Epidermal melanocyte (primary cell): ENCODE data around the gene P2RY2.
"Not testable (repeated sequence)": the region's sequence is repeated elsewhere in the genome, so short reads cannot be mapped to it uniquely, and the experiment has no call there.

Source experiments
- DNase-seq: peaks from one replicate; pipeline ENCODE4 v3.0.0; 2011; ENCODE audit warnings: low spot score; ENCODE audit not compliant: insufficient read length

Gene P2RY2

DNA sequence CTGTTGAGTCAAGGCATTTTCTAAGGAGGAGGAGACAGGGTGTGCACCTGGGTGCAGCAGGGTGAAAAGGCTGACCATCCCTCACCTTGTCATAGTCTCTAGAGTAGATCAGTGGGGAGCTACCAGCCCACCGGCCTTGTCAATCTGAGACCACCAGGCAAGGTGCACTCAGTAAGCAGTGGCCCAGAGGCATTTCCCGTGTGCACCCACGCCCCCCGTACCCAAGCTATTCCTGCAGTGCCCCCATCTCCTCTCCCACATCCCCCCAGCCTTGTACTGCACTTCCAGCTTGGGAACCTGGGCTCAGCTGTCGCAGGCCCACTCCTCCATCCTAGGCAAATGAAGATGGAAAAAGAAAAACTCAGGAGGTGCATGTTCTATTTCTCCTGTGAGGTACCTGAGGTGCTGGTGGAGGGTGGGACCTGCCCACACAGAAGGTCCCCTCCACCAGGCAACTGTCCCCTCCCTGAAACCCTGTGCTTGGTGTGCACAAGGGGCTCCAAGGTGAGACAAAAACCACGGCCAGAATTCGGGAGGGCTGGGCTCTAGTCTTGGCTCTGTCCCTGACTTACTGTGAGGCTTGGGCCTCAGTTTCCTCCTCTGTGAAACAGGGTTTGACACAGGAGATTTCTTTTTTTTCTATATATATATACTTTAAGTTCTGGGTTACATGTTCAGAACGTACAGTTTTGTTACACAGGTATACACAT lies 8.4 kb downstream of the P2RY2 start:
- DNase-seq: no peak

DNA sequence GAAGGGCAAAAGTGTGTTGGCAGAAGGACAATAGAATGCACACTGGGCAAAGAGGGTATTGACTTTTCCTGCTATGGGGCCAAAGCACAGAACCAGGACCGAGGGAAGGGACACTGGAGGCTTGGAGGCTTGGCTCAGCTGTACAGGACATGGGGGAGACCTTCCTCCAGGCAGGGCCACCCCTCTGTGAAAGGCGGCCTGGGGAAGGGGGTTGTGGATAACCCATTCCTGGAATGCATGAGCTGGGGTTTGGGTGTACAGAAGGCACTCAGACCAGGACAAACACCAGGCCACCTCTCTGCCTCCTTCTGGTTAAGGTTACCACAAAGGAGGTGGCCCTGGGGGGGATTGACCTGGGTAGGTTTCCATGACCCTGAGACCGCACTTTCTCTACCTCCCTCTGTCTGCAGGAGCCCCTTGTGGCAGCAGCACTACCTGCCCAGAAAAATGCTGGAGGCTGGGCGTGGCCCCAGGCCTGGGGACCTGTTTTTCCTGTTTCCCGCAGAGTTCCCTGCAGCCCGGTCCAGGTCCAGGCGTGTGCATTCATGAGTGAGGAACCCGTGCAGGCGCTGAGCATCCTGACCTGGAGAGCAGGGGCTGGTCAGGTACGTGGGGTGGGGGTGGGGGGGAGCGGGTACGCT lies 9.6 kb downstream of the P2RY2 start:
- DNase-seq: no peak

DNA sequence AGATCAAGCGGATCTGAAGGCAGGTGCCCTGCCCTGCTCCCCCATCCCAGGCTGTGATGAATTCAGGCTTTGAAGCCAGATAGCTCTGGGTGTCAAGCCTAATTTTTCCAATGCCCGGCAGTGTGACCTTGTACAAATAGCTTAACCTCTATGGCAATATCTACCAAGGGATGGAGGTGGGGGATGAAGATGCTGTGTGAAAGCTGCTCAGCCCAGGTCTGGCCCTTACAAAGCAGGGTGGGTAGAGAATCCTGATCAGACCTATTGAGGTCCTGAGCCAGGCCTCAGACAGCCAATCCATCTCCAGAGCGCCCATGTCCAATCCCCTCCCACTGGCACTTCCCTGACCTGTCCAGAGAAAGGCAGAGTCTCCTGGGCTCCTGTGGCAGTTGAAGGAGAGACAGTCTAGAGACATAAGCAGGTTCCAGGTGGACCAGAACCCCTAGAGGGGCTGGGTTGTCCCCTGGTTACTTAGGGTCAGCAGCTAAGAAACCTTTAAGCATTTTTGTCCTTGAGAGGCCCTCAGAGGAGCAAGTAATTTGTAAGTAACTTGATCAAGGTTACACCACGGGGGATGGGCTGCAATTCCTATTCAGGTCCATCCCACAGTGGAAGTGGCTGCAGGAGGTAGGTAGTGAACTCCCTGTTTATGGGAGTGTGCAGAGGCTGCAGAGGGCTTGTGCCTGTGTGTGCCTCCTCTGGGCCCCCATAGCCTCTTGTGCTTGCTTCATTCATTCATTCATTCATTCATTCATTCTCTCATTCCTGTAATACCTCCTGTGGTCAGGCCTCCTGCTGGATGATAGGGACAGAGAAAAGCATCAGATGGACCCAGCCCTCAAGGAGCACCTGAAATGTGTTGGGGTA lies 10.4 kb downstream of the P2RY2 start:
- no peak for DNase-seq

DNA sequence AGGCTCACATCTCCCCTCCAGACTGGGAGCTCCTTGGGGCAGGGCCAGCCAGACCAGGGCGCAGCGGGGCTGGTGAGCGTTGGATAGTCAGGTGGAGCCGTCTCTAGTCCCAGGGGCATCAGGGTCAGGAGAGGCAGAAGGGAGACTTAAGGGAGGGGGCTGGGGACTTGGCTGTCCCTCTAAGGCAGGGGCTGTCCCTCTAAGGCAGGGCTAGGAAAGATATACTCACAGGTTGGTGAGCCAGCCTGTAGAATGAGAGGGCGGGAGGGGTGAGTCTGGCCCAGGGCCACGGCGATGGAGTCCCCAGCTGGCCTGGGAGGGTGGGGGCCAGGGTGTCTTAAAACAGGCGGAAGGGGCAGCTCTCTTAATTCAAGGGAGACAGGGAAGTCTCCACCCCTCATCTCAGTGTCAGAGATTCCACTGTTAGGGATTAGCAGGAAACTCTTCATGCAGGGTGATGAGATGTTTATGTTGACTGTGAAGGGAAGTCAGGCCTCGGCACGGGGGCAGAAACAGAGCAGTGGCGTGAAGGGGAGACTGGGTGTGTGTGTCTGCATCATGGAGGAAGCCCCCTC lies 11.3 kb downstream of the P2RY2 start:
- no peak for DNase-seq

DNA sequence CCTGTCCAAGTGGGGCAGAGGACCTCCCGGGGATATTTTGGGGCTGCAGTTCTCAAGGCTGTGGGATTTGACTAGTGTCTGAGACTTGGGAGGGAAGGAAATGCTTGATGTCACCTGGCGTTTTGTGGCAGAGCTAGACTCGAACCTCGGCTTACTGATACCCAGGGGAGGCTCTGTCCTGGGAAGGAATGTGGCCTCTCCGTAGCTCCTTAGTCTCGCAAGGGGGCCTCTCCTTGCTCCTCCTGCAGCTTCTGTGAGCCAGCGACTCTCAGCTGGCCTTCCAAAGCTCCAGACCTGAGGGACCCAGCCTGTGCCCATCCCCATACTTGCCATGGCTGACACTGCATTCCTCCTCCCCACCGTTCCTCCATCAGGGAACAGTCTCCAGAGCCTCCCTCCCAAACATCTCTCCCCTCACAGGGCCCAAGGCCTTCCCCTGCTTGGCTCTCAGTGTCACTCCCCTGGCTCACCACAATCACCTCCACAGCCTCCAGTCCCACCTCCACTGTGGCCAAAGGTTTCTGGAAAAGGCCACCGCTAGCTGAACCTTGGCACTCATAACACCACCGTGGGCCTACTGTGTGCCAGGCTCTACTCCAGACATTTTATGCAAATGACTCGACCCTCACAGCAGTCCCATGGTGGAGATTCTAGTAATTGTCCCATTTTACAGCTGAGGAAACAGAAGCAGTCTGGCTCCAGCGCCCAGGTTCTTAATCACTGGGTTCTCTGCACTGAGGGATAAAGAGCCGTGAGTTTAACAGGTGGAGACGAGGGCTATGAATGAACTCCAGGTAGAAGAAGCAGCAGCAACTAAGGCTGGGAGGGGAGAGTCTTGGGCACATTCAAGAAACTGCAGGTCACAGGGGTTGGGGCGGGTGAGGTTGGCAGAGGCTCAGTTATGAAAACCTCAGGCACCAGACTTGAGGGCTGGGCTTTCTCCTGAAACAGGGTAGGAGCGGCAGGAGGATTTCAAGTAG lies 12.1 kb downstream of the P2RY2 start:
- DNase-seq: no peak

DNA sequence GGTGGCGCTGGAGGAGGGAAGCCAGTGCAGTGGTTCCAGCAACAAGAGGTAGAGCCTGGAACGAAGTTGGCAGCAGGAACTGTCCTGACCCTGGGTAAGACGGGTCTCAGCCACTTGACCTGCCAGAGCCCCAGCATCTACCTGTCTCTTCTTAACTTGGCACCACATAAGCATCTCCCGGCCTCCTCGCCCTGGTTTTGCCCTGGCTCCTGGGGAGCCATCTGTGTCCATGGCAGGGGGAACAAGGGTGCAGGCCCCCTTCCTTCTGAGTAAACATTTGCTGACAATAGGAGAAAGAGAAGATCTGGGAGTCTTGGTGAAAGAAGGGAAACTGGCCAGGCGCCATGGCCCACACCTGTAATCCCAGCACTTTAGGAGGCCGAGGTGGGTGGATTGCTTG lies 12.8 kb downstream of the P2RY2 start:
- no peak for DNase-seq

DNA sequence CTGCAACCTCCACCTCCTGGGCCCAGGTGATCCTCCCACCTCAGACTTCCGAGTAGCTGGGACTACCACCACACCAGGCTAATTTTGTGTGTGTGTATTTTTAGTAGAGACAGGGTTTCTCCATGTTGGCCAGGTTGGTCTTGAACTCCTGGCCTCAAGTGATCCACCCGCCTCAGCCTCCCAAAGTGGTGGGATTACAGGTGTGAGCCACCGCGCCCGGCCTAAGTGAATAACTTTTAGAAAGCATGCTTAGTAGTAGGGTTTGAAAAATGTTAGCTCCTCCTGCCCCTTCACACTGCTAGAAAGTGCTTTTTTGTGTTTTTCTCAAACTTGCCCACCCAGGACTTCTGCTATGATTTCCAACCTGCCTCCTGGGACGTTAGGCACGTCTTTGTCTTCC lies 14.4 kb downstream of the P2RY2 start:
- DNase-seq: not testable (repeated sequence)

DNA sequence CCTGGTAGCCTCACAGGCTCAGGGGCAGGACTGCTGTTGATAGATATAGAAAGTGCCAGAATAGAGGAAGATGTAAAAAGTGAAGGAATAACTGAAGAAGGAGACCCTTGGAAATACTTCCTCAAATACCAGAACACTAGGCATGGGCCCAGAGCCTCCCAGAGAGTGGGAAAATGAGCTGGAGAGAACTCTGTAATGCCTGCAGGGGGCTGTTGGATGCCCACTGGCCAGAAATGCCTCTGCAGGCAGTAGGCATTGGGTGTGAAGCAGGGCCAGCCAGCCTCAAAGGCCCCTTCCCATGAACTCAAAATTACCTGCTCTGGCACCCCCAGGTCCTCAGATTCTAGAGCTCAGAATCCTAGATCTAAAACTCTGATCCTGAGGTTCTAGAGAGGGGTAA lies 15.1 kb downstream of the P2RY2 start:
- no peak for DNase-seq

DNA sequence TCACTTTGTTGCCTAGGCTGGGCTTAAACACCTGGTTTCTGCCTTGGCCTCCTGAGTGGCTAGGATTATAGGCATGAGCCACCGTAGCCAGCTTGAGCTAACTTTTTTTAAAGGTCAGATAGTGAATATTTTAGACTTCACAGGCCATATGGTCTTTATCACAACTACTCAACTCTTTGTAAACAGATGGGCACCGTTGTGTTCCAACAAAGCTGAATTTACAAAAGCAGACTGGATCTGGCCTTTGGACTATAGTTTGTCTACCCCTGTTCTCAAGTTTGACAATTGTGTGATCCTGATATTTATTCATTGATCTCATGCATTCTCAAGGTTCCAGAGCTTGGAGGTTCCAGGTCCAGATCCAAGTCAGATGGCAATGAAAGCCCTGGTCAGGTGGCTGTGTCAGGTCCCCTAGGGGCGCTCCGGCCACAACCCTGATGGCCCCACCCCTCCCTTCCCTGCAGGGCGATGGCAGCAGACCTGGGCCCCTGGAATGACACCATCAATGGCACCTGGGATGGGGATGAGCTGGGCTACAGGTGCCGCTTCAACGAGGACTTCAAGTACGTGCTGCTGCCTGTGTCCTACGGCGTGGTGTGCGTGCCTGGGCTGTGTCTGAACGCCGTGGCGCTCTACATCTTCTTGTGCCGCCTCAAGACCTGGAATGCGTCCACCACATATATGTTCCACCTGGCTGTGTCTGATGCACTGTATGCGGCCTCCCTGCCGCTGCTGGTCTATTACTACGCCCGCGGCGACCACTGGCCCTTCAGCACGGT lies 15.8 kb downstream of the P2RY2 start:
- DNase-seq: no peak

DNA sequence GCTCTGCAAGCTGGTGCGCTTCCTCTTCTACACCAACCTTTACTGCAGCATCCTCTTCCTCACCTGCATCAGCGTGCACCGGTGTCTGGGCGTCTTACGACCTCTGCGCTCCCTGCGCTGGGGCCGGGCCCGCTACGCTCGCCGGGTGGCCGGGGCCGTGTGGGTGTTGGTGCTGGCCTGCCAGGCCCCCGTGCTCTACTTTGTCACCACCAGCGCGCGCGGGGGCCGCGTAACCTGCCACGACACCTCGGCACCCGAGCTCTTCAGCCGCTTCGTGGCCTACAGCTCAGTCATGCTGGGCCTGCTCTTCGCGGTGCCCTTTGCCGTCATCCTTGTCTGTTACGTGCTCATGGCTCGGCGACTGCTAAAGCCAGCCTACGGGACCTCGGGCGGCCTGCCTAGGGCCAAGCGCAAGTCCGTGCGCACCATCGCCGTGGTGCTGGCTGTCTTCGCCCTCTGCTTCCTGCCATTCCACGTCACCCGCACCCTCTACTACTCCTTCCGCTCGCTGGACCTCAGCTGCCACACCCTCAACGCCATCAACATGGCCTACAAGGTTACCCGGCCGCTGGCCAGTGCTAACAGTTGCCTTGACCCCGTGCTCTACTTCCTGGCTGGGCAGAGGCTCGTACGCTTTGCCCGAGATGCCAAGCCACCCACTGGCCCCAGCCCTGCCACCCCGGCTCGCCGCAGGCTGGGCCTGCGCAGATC lies 16.5 kb downstream of the P2RY2 start:
- no peak for DNase-seq

DNA sequence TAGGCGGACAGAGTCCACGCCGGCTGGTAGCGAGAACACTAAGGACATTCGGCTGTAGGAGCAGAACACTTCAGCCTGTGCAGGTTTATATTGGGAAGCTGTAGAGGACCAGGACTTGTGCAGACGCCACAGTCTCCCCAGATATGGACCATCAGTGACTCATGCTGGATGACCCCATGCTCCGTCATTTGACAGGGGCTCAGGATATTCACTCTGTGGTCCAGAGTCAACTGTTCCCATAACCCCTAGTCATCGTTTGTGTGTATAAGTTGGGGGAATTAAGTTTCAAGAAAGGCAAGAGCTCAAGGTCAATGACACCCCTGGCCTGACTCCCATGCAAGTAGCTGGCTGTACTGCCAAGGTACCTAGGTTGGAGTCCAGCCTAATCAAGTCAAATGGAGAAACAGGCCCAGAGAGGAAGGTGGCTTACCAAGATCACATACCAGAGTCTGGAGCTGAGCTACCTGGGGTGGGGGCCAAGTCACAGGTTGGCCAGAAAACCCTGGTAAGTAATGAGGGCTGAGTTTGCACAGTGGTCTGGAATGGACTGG lies 17.2 kb downstream of the P2RY2 start:
- DNase-seq: peak; percentile 15

DNA sequence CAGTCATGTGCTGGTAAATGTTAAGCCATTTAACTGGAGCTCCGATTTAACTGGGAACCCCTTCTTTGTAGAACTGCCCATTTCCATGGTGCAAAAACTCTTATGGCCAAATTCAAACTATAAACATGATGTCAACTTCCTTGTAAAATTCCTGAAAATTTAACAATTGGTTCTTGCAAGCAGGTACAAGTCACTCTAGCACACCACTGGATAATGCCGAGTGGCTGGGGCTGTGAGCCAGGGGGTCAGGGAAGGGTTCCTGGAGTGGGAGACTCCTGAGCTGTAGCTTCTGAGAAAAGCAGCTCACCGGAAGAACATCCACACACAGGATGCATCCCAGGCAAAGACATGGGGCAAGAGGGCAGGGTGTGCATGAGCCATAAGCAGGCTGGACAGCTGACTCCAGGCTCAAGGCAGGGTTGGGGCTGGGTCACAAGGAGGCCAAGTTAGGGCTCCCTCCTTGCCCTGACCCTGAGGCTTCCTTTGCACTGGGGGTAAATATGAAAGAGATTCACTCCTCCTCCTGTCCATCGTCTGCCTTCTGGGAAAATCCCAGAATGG lies 18.2 kb downstream of the P2RY2 start:
- peak; percentile 1 for DNase-seq

DNA sequence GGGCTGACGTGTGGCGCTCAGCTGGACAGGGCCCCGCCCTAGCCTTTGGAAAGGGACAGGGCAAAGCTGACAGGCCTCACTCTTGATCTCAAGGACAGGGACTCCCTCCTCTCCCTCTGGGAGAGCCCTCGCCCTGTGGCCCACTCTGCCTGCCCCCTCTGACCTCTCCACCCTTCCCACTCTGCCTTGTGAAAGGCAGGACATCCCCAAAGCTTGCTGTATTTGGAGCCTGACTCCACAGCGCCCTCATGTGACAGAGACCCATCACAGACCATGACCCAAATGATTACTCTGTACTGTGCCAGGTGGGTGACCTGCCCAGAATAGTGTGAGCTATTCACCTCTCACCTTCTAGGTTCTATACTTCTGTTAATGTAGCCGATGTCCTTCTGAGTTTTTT lies 18.8 kb downstream of the P2RY2 start:
- peak; percentile 14 for DNase-seq

DNA sequence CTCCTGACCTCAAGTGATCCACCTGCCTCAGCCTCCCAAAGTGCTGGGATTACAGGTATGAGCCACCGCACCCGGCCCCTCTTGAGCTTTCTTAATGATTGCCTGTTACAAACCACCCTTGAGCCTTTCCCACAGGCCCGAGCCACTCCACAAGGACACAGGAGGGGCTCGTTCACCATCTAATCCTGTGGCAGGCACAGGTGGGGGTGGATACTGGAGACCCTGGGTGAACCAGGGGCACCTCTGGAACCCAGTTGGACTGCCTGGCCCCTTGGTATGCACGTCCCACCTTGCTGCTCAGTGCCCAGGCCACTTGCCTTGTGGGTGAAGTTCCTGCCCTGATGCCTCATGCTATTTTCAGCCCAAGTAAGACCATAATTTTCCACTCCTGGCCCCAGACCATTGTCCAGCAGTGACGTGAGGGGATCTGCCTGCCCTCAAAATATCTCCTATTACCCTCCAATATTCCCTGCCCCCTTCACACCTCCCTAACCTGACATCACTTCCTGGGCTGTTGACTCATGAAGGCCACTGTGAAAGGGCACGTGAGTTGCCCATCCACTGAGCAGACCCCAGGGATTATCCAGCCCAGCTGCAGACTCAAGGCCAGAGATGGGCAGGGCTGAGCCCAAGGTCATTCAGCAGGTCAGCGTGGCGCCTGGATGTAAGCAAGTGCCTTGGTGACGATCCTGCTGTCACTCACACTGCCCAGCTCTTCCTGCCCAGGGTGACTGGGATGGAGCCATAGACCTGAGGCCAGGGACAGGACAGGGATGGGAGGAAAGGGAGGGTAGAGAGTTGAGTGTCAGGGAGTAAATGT lies 19.6 kb downstream of the P2RY2 start:
- no peak for DNase-seq

DNA sequence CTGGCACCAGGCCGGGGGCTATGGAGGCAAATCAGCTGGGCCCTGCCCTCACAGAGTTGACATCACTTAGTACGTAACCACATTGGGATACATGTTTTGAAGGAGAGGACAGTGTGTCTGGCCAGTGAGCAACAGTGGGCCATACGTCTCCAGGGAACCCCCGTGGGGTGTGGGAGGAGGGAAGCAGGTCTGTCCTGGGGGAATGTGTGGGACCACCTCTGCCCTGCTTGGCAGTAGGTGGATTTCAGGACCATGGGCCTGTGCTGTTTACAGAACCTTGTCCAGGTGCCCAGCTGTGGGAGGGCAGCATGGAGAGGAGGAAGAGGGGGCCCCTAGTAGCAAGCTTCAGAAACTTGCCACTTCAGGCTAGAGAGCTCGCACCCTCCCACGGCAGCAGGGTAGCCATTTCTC lies 21.0 kb downstream of the P2RY2 start:
- no peak for DNase-seq

DNA sequence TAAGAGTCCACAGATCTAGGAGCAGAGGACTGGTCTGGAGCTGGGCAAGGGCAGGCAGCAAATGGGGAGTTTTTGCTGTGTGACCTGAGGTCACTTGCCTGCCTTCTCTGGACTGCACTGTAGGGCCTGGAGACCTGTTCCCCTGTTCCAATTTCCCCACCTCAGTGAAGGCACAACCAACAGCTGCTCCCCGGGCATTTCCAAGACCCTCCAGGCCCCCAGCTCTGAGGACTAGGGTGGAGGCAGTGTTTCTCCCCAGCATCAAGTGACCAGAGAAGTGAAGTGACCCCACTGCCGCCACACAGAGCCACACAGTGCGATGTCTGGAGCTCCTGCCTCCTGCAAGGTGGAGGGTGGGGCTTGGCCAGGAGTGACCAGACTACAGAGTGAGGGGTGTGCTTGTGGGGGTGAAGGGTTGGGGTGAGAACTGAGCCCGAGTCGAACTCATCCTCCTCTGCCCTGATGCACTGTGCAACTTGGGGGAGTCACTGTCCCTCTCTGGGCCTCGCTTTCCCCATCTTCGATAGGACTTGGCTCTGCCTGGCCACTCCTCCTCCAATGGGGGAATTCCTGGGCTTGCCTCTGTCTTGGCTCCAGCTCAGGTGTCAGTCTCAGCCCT lies 21.6 kb downstream of the P2RY2 start:
- no peak for DNase-seq

DNA sequence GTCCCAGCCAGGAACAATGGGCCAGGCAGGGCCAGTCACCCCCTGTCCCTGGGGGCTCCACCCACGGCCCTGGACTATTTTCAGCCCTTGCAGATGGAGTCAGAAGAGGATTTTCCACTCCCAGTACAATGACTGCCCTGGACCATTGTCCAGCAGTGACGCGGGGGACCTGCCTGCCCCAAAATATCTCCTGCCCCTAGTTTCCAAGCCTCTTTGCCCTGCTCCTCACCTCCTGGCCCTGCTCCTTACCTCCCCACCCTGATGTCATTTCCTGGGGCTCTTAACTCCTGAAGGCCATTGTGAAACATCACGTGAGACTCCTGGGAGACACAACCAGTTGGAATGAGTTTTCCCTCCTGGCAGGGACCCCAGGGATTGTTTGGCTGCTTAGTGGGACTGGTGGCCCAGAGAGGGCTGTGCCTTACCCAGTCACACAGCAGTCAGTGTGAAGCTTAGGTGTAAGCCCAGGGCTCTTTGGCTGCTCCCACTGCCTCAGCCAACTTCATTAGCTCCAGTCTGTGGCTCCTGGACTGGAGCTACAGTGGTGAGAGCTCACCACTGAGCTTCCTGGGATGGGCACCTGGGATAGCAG lies 22.2 kb downstream of the P2RY2 start:
- no peak for DNase-seq
